NCI-H2081 (cell line): ENCODE results near the gene ABLIM3.

ENCODE experiments used
- DNase-seq, 2 experiments: peaks; one replicate each; lab custom pipeline; 2025; lab: John Stamatoyannopoulos, UW

Gene ABLIM3

DNA sequence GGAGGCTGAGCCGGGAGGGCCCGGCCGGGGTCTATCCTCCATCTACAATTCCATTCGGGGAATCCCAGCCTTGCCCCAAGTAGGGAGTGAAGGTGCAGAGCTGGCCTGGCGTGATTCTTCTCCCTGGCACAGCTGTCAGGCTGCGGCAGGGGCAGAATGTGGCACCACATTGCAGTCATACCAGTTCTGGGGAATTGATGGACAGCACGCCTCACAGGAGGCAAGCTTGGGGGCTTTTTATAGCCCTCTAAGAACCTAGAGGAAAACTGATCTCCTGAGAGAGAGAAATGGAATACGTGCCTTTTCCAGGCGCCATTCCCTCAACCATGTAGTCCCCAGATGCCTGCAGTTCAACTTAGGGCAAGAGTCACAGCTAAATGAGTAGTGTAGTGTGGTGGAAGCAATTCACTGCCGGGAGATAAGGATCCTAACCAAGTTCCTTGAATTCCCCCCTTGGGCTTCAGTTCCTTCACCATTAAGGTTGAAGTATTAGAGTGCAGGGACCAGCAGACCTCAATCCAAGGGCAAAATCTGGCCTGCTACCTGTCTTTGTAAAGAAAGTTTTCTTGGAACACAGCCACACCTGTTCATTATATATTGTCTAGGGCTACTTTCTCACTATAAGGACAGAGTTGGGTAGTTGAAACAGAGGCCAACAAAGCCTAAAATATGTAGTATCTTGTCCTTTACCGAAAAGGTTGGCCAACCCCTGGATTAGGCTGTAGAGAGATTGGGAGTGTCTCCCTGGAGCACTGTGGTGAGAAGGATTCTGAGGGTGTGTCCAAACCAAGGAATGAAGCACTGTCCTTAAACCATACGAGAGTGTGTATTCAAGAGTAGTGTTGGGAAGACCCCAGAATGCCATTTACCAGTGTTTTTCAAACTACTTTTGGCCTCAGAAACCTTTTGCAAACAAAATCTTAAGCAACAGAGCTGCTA is 141.0 kb downstream of the ABLIM3 start:
- no peak for DNase-seq

DNA sequence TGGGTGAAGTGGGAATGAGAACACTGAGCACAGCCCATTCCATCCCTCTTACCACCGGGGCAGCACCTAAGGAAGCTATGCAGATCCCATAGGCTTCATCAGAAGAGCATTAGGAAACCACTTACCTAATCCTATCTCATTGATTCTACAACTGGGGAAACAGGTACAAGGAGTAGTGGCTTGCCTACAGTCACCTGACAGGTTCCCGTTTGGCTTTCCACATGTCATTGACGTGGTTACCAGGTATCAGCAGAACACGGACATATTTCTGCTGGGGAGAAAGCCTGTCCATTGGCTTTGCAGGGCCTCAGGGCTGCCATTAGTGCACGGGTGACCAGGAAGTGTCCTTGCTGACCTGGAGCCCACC is 141.7 kb downstream of the ABLIM3 start:
- DNase-seq, result no peak

DNA sequence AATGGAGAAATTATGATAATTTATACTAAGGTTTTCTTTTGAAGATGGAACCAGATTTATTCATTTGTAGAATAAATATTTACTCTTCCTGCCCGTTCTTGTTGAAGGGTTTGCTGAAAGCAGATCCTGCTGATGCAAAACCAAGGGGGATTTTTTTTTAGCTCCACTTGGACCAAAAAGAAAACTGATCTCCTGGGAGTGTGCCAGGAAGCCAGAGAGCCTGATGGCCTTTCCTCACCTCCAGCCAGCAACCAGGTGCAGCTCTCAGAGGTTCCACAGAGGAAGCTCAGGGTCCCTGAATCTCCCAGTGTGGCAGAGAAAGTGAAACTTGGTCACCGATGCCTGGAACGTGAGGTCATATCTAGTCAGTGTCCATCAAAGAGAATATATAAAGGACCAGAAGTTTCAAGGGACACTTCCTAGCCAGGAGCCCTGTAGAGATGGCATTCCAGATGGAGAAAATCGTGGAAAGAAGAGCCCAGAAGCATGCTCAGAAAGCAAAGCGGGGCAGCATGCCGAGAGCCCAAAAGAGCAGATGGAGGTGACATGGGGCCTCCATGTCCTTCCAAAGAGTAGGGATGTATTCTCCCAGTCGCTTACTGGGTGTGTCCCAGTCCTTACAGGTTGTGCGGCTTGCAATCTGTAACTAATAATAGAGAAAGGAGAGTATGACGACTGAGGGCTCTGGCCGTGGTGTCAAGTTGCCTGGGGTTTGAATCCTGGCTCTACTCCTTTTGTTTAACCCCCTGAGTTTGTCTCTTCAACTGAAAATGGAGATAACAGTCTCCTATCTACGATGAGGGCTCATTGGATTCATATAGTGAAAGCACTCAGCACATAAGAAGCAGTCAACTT is 142.6 kb downstream of the ABLIM3 start:
- DNase-seq, result peak; percentile 4 to 49

DNA sequence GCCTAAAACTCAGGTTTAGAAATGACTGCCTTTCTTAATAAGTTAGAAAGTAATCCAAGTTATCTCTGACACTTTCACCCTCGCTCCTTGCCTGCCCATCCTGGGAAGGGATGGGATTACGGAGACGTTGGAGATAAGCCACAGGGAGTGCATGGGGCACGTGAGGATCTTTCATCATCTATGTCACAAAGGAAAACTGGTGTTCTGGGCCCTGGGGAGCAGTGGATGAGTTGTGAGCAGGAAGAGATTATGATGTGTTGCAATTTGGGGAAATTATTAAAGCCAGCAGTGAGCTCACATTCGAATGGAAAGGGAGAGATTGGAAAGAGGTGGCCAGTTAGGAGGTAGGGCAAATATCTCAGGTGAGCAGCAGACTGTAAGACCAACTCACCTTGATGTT is 143.2 kb downstream of the ABLIM3 start:
- no peak for DNase-seq

DNA sequence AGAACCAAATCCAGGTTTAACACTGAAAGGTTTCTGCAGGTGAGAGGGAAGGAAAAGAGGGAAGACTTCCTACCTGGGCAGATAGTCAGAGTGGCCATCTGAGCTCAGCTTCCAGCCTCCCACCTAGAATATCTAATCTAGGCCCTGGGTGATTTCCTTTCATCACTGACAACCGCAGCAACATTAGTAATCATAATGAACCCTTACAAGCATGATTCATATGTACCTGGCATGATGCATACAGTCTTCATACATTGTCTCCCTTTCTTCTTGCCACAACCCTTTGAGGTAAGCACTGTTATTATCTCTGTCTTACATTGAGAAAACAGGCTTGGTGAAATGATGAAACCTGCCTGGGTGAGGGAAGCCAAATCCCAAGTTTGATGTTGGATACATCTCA is 143.9 kb downstream of the ABLIM3 start:
- no peak for DNase-seq

DNA sequence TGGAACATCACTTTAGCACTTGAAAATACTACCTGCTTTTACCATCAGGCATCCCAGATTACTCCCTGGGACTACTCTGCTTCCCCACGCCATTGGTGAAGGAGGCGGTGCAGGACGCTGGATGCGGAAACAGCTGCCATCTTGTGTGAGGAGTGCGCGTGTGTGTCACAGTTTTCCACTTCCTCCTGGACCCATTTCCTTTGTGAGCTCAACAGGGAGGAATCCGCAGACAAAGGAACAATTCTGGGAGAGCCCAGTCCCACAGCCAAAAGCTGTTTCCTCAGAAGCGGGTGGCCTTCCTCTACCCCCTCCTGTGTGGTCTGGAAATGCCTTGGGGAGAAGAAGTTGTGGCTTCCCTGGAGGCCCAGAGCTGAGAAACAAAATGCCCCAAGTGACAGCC is 147.1 kb downstream of the ABLIM3 start:
- no peak for DNase-seq

DNA sequence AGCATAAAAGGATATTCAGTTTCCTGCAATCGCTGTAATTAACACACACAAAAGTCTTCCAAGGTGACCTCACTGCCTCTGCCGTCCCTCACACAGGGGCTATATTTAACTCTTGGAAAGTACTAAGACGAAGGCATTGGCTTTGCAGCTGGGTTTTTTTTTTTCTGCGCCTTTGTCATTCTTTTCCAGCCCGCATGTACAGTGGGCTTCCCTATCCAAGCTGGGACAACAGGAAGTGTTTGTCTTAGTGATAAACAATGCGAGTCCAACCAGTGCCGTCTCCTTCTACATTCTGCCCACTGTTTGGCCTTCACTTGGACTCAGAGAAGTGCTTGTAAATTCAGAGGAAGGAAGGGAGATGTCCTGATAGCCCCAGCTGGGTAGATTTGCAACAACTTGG is 148.0 kb downstream of the ABLIM3 start:
- DNase-seq, result no peak

DNA sequence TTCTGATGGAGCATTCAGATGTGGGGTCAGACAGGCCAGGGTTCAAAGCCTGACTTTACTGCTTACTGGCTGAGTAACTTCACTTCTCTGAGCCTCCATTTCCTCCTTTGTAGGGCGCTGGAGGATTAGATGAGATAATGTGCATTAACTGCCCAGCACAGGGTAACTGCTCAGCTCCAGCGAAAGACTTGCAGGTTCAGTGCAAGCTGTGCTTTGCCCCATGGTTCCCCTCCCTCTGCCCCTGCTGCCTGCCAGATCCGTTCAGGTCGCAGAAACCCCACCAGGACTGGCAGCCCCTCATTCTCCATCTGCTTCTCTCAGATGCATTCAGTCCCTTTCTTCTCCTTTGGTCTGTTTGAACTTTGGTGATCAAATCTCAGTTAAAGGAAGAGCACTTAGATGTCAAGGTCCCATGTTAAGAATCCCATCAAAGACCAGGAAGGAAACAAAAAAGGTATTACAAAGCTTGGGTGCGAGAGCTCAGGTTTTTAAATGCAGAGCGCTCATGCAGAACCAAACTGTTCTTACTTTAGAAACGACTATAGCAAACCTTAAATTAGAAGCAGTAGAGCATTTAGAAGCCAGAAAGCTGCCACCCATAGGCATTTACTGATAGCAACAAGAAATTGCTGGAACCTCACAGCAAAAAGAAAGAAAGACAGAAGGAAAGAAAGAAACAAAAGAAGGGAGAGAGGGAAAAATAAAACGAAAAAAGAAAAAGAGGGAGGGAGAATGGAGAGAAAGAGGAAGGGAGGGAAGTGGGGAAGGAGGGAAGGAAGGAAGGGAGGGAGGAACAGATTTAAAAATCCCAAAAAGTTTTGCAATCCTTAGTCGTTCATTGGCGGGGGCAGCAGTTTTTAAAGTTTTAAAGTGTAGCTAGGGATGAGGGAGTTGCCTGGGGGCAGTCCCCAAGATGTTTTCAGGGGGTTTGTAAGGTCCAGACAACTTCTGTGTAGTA is 153.9 kb downstream of the ABLIM3 start:
- no peak for DNase-seq

DNA sequence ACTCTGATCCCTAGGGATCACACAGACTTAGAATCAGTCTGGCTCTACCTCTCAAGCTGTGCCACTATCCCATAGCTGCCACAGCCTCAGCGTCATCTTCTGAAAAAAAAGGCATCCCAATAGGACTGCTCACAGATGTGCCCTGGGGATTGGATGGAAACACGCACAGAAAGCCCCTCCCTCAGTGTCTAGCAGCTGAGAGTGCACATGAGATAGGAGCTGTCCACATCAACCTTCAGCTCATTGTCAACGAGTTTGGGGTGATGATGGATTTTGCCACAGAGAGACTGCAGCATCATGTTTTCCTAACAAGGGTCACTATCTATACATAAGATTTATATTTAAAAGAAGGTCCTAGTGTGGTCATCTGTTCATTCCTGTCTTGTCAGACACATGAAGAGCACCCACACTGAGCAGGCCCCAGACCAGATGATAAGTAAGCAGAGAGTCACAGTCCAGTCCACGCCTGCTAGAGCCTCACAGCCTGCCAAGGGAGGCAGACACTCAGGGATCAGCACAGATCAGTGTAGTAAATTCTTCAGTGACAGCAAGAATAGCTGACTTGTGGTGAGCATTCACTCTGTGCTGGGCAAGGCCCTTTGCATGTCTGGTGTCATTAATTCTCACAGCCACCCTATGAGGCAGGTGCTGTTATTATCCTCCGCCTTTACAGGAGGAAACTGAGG is 156.2 kb downstream of the ABLIM3 start:
- DNase-seq, result no peak

DNA sequence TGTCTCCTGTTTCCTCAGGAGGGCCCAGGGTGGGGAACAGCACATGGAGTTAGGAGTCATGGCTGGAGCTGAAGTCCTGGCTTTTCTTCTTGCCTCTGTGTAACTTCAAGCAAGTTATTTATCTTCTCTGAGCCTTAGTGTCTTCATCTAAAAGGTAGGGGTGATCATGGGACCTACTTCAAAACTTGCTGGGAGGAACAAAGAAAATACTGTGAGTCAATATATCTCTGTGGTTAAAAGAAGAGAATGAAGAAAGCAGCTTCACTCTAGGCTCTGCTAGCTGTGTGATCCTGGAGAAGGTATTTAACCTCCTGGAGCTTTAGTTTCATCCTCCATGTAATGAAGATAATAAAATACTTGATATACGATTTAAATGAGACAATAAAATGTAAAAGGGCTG is 156.9 kb downstream of the ABLIM3 start:
- DNase-seq, result no peak

DNA sequence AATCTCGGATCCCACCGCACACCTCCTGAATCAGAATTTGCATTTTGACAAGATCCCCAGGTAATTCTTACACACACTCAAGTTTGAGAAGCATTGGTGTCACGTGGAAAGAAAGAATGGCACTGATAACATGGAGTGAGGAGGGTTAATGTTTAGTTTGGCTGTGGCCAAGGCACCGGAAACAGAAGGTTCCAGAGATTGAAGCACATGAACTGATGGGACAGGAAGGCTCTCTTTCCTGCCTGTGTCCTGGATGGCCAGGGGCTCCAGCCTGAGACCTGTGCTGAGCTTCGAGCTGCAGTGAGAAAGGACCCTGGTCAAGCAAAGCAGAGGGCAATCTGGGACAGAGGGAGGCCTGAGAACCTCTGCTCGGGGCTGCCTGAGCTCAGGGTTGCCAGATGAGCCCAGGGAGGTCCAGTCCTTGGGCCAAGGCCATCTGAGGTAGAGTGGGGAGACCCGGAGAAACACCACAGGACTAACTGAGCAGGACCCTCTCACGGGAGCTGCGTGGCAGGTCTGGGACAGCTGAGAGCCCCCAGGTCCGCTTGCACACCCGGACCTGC is 157.6 kb downstream of the ABLIM3 start:
- no peak for DNase-seq

DNA sequence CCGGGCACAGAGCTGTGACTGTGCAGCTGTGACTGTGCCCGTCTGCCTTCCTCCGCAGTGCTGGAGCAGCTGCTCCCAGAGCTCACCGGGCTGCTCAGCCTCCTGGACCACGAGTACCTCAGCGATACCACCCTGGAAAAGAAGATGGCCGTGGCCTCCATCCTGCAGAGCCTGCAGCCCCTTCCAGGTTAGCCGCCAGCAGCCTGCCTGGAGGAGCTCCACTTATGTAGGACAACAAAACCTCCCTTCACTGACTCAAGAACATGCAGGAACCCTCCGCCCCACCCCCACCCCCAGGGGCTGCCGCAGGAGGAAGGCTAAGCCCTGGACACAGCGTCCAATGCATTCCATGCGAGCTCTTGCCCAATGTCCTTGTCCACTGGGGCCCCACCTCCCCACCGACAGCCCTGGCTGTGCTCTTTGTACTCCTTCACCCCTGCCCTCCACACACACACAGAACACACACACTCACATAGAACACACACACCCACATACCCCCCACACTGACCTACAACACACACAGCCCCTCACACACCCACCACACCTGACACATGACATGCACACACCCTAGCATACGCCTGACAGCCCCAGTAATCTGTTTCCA is 158.3 kb downstream of the ABLIM3 start:
- DNase-seq, result no peak

DNA sequence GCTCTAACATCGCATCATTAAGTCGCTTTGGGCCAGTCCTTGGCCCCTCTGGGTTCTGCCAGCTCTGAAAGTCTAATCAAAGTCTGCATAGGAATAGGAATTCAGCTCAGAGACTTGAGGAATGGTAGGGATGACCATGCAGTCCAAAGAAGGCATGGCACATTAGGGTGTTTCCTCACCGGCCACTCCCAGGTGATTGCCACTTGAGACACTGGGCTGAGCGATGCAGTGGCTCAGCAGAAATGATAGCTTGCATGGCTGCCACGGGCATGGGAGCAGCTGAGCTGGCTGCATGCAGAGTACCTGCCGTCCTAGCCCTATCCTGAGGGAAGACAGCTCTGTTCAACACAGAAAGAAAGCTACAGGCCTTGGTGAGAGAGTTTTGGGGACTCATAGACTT is 159.1 kb downstream of the ABLIM3 start:
- DNase-seq, result no peak

DNA sequence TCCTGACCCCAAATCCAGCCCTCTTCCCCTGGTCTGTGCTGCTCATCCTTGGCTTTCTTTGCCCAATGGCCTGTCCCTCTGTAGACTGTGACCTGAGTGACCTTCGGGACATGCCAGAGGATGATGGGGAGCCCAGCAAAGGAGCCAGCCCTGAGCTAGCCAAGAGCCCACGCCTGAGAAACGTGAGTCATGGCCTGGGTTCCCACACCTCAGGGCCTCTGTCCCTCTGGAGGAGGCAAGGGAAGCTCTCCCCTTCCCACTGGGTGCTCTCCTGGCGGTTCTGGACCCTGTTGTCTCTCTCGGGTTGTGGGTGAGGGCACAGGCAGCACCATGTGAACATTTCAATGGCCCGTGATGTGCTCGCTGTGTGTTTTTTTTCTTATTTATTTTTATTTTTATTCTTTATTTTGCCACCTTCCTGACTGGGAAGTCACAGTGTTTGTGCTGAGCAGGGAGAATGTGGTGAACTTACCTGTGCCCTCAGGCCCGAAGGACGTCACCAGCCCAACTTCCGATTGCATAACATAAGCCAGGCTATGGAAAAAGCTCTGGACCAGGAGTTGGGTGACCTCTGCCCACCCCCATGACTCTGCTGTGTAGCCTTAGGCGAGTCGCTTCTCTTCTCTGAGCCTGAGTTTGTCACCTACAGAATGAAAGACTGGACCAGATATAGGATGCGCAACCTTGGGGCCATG is 159.9 kb downstream of the ABLIM3 start:
- no peak for DNase-seq

DNA sequence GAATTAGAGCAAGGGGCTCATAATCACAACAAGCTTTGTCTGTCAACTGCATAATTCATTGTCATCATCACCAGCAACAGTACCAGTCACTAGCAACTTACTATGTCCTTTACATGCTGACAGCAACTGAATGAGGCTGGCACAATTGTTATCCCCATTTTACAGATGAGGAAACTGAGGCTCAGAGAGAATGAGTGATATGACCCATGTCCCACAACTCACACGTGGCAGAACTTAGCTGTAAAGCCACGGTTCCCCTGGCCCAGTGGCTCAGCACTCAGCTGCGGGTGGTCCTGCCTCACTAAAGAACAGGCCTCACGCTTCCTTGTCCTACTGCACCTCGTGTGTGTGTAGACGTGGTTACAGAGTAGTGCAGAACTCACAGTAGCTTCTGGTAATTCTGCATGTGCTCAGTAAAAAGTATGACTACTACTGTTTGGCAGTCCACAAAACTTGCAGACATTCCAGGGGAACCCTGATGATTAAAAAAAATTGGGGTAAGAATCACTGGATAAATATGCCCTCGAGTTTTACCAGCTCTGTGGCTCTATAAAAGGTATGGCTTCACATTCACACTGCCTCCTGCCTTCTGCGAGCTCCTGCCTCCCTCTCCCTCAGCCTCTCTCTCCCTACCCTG is 160.6 kb downstream of the ABLIM3 start:
- no peak for DNase-seq

DNA sequence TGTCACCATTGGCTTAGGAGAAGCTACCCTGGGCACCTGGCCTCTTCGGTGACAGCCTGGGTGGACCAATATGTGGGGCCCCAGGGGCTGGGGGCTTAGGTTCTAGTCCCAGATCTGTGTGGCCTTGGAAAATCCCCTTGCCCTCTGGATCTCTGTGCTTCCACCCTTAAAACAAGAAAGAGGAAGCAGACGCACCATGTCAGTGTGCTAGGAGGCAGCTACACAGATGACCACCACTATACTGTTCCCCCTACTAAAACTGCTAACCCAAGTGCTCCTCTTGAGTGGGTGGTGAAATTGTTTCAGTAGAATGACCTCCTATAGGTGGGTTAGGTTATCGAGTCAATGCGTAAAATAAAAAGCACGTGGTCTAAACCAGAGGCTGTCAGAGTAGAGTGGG is 161.3 kb downstream of the ABLIM3 start:
- DNase-seq, result no peak

DNA sequence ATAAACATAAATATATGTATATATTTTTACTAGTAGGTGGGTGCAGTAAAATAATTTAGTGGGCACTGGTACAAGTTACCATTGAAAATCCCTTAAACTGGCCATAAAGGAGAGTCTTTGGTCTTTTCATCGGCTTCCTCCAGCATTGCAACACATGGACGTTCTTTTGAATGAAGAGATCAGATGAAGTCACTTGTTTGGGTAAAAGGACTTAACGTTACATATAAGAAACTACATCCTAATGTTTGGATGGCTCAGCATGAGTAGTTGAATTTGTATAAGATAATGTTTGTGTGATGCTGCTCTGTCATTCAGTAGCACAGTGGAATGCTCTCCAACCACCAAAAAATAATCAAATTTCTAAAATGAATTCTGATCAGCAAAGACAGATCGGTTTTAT is 161.9 kb downstream of the ABLIM3 start:
- no peak for DNase-seq

DNA sequence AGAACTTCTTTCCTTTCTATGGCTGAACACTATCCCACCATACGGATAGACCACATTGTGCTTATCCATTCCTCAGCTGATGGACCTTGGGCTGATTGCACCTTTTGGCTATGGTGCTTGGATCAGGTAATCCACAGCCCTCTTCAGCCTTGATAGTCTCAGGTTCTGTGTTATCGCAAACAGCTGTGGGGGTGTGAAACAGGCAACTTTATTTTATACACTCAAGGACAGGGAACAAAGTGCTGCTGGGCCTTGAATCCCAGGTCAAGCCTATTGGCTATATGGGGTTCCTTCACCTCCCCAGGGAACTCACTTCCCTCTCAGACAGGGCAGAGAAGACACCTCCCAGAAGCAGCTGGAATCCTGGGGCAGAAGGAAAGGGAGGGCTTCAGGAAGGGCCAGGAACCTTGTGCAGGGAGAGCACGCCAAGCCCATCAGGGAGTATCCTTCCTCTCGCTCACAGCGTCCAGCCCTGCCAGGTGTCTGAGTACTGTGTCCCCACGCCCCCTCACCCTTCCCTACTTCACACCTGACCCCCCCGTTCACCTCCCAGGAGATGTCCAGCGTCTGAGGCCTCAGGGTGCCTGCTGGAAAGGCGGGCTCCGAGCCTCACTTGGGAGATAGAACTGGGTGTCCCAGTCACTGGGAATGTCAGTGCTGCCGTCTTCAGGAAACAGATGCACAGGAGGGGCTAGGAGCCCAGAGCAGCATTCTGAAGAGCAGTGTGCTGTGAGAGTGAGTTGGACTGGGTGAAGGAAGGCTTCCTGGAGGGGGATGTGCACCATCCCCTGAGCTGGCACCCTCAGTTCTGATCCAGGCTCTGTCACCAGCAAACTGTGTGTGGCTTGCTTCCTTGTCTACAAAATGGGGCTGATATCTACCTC is 163.1 kb downstream of the ABLIM3 start:
- no peak for DNase-seq

DNA sequence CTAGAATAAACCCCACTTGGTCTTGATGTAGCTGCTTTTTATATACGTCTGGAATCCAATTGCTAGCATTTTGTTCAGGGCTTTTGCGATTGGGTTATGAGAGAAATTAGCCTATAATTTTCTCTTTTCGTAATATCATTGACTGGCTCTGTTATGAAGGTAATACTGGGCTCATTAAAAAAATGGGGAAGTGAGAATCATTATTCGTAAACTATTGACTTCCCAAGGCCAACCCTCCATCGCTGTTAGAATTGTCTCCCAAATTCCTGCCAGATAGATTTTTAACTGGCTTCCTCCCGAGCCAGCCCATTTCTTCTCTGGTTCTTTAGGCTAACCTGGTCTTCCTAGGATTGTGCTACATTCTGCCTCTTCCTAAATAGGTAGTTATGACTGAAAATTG is 168.1 kb downstream of the ABLIM3 start:
- no peak for DNase-seq
